Pancreas (tissue), 10 donors: ENCODE data around the gene VILL. TPM values are rescaled to one million over a fixed set of nuclear protein-coding genes. Genes with fewer than 3 reads are reported as not detected.

Experiments
- ATAC-seq, 4 donors: fragments of 200-7000 bp; cut with Tn5 transposase; one replicate each; pipeline versions ENCODE4 v1.8.0 to v1.9.1; 2020; ENCODE audit warnings: mild to moderate bottlenecking in 4 of 4, moderate library complexity in 4 of 4
- DNase-seq, 6 donors: peaks; one replicate each; pipeline ENCODE4 v3.0.0-alpha.2; 2020
- FAIRE-seq: peaks from 2 replicates; lab custom pipeline; 2012; peaks lifted over from hg19 to GRCh38; lab: Jason Lieb, UNC
- H3K27ac ChIP-seq, 4 donors: fragments of 200-600 bp; sonication (generic); 1 replicate in 3 of 4; 2 replicates in 1 of 4; pipeline versions ENCODE4 v1.5.0 to v1.8.0; 2020
- H3K27me3 ChIP-seq, 4 donors: fragments of 200-600 bp; one replicate each; pipeline ENCODE4 v1.8.0; 2021
- H3K36me3 ChIP-seq, 3 donors: fragments of 200-600 bp; sonication (generic) in 1 of 3; one replicate each; pipeline versions ENCODE4 v1.5.0 to v1.8.0; 2020 to 2021
- H3K4me1 ChIP-seq, 3 donors: fragments of 200-600 bp; one replicate each; pipeline ENCODE4 v1.8.0; 2021
- H3K4me3 ChIP-seq, 4 donors: fragments of 200-600 bp; sonication (generic) in 2 of 4; one replicate each; pipeline versions ENCODE4 v1.5.0 to v1.8.0; 2020 to 2021
- H3K9me3 ChIP-seq, 4 donors: fragments of 200-600 bp; one replicate each; pipeline ENCODE4 v1.8.0; 2021
- WGBS, 2 donors: extraction: QIAGEN DNeasy Blood & Tissue Kit; methylation state at CpG; one replicate each; pipeline ENCODE4 v1.1.7; 2013; 5-methylcytosine and 5-hydroxymethylcytosine counted together
- intact Hi-C, 3 donors: fragments of 100-400 bp; cut with DNase I; formaldehyde crosslinking; loops; one replicate each; pipeline versions ENCODE4 v1.11.1 to v1.14.2; 2022
- polyA plus RNA-seq, 2 donors: library from polyadenylated mRNA; stranded (reverse); fragments of 200-250 nt; gene quantifications; one replicate each; pipeline ENCODE4 v1.2.3, GENCODE V29; 2013
- total RNA-seq, 6 donors: library from RNA; stranded (reverse); fragmentation: NEBNext Ultra II Directional in 4 of 6; extraction: Animal tissue kit (Norgen Biotek cat#: 25700) in 4 of 6; gene quantifications; one replicate each; pipeline versions ENCODE4 v1.2.1 to v1.2.4, GENCODE V29; 2021 to 2023
- TF ChIP-seq, protein P1 (sequence below), 4 donors: fragments of 200-600 bp; sonication (generic) in 3 of 4; IDR thresholded peaks; one replicate each; pipeline versions ENCODE4 v1.5.0 to v1.8.0; 2021; ENCODE audit warnings: antibody characterized with exemption in 4 of 4
- donor health status: healthy with polysubstance abuse.
- donor health status: DM: no; HTN: no; CAD: no; lungs with moderate emphysema.
- donor health status: DM: no; HTN: no; CAD: no.
- donor health status: control.
- donor health status: control.
- donor health status: Bipolar disorder and iron deficiency.
- donor health status: DM: yes; HTN: yes; CAD: no.
- donor health status: DM: no; HTN: no; CAD: no.
- donor health status: DM: no; HTN: no; CAD: no.
- donor health status: DM: yes; HTN: yes; CAD: no.

VILL gene
- total and polyA plus RNA-seq, 8 donors, result 1.2 to 7.0 (median 3.8) TPM

DNA sequence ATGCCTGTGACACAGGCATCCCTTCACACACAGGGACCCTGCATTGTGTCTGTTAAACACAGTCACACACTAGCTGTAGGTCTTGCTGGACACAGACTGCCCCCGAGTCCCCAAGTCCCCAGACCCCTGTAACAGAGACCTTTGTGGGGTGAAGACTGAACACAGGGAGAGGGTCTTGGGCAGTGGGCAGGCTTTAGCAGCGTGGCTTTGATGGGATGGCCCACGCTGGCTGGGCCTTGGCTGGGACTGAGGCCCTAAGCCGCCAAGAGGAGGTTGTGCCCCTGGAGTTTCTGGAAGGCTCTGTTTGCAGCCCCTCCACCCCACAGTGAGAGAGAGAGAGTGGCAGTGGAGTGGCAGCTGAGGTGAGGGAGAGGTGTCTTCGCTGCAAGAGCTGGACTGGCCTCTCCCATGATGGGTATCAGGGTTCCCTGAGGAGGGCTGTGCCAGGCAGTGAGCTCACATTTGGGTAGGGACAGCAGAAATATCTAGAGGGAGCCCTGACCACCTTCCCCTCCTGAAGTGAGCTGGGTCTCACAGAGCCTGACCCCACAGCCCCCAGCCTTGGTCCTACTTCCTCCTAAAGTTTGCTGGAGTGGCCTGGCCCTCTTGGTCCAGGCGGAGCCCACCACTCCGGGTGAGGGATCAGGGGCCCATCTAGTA, 635 bp upstream of the VILL start:
- no peaks in the 10 kb centered on the region for H3K36me3 ChIP-seq
- no peak overlapping the region for H3K27ac ChIP-seq
- H3K4me1 ChIP-seq, result peaks cover 23 to 32% (median 30%) of the 10 kb centered on the region in 3 donors
- no peaks in the 10 kb centered on the region for H3K9me3 ChIP-seq
- WGBS, 2 donors, result 95 to 96% methylated on average over 7 of the region's 7 CpGs
- FAIRE-seq (no peak), ATAC-seq (no peak), DNase-seq (peak in 1 of 6 donors; percentile 12)
- TF ChIP-seq, protein P1, sequence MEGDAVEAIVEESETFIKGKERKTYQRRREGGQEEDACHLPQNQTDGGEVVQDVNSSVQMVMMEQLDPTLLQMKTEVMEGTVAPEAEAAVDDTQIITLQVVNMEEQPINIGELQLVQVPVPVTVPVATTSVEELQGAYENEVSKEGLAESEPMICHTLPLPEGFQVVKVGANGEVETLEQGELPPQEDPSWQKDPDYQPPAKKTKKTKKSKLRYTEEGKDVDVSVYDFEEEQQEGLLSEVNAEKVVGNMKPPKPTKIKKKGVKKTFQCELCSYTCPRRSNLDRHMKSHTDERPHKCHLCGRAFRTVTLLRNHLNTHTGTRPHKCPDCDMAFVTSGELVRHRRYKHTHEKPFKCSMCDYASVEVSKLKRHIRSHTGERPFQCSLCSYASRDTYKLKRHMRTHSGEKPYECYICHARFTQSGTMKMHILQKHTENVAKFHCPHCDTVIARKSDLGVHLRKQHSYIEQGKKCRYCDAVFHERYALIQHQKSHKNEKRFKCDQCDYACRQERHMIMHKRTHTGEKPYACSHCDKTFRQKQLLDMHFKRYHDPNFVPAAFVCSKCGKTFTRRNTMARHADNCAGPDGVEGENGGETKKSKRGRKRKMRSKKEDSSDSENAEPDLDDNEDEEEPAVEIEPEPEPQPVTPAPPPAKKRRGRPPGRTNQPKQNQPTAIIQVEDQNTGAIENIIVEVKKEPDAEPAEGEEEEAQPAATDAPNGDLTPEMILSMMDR (IDR thresholded peaks at IDR 0.05), result no peak
- H3K27me3 ChIP-seq, result no peaks in the 10 kb centered on the region
- no peak overlapping the region for H3K4me3 ChIP-seq
- intact Hi-C loops, result no loop called here

DNA sequence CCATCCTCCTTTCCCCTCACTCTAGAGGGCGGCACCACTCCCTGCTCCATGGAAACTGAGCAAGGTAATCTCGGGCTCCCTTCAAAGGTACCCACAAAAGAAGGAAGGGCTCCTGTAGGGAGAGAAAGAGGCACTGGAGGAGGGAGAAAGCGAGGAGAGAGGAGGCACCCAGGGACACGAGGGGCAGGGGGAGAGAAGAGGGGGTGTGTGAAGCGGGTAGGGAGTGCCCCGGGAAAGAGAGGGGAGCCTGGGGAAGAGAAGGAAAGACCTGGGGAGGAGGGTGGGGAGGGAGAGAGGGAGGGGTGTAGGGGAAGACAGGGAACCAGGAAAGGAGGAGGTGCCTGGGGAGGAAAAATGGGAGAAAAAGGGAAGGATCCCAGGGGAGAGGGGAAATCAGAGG, 523 bp downstream of the VILL start:
- H3K27ac ChIP-seq, result no peak overlapping the region
- no peaks in the 10 kb centered on the region for H3K27me3 ChIP-seq
- DNase-seq, result peak in 1 of 6 donors; percentile 14
- no peaks in the 10 kb centered on the region for H3K9me3 ChIP-seq
- 80 to 87% methylated on average over 6 of the region's 6 CpGs for WGBS, 2 donors
- ATAC-seq, result no peak
- intact Hi-C loops, result no loop called here
- H3K4me1 ChIP-seq, result peaks cover 12 to 21% (median 20%) of the 10 kb centered on the region in 3 donors
- no peak for FAIRE-seq
- no peaks in the 10 kb centered on the region for H3K36me3 ChIP-seq
- no peak overlapping the region for H3K4me3 ChIP-seq
- TF ChIP-seq, protein P1 (IDR thresholded peaks at IDR 0.05), result no peak

DNA sequence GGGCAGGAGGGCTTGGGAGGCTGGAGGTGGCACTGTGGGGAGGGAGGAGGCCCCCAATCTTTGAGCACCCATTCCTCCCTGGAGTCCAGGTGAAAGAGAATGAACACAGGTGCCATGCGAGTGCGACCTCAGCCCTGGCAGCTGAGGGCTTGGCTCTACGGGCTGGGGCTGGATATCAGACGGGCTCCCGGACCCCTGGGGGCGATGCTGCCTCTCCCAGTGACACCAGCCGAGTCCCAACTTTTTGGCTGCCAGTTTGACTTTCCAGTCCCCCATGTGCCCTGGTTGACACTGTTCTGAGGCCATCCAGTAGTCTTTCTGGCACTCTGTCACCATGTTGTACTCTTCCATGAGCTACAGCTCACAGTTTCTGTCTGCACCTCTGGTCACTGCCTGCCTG, 1.2 kb downstream of the VILL start:
- TF ChIP-seq, protein P1 (IDR thresholded peaks at IDR 0.05), result no peak
- FAIRE-seq, result no peak
- DNase-seq, result peak in 3 of 6 donors; percentile 13 to 58 (median 47)
- intact Hi-C loops, result no loop called here
- H3K4me3 ChIP-seq, result no peak overlapping the region
- H3K27me3 ChIP-seq, result no peaks in the 10 kb centered on the region
- no peak for ATAC-seq
- H3K9me3 ChIP-seq, result no peaks in the 10 kb centered on the region
- H3K36me3 ChIP-seq, result no peaks in the 10 kb centered on the region
- H3K27ac ChIP-seq, result no peak overlapping the region
- H3K4me1 ChIP-seq, result peaks cover 5 to 14% (median 13%) of the 10 kb centered on the region in 3 donors
- WGBS, 2 donors, result 87 to 94% methylated on average over 7 of the region's 7 CpGs

DNA sequence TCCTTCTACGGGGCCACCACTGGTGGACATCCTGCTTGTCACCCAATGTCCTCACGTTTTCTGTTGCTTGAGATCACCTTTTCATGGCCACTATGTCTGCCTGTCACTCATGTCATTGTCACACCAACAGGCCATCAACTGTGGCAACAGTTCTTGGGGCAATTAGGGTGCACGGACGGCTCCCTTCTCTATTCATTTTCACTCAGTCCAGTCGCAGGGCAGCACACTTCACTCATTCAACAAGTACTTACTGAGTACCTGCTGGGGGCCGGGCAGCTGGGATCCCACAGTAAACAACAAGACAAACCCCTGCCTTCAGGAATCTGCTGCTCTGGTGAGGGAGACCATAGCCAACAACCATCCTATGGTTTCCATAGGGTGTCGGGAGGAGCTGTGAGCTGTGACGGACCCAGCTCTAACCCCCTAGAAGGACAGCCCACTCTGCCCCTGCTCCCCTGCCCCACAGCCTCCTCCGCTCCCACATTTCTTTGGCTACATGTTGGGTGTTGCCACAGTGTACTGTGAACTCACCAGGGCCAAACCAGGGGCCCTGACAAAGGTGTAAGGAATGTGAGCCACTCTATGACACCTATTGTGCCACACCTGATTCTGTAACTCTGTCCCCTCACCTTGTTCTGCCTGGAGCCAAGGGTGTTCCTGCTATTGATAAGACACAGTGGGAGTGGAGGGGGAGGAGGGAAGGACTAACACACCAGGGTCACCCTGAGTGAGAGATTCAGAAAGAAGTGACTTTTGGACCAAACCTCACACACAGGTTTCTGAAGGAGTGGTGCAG, 1.9 kb downstream of the VILL start:
- peak in 2 of 6 donors; percentile 34 for DNase-seq
- no peak for FAIRE-seq
- Histone ChIP-seq H3K4me1 (peaks cover under 1 to 8% (median 8%) of the 10 kb centered on the region in 3 donors), H3K9me3 (no peaks in the 10 kb centered on the region), H3K36me3 (no peaks in the 10 kb centered on the region), H3K27me3 (no peaks in the 10 kb centered on the region), H3K4me3 (no peak overlapping the region), H3K27ac (peak overlapping the region in 1 of 4 donors; percentile 6)
- 88 to 90% methylated on average over 9 of the region's 9 CpGs for WGBS, 2 donors
- TF ChIP-seq, protein P1 (IDR thresholded peaks at IDR 0.05), result no peak
- intact Hi-C loops, result no loop called here
- ATAC-seq, result peak in 3 of 4 donors; percentile 29 to 43 (median 34)
